Lower leg skin (tissue), 3 donors: ENCODE measurements around the gene PRKCZ.

ENCODE experiments used
- POLR2A ChIP-seq, 2 donors: fragments of 450-650 bp; IDR thresholded peaks; one replicate each; pipeline ENCODE4 v1.6.1; 2016 to 2017; ENCODE audit warnings: antibody characterized with exemption in 2 of 2, mild to moderate bottlenecking in 1 of 2, moderate library complexity in 1 of 2
- TF ChIP-seq, protein P1 (sequence below), 3 donors: fragments of 450-650 bp; IDR thresholded peaks; one replicate each; pipeline ENCODE4 v1.5.1; 2016; ENCODE audit warnings: antibody characterized with exemption in 3 of 3, mild to moderate bottlenecking in 3 of 3, moderate library complexity in 2 of 3

DNA sequence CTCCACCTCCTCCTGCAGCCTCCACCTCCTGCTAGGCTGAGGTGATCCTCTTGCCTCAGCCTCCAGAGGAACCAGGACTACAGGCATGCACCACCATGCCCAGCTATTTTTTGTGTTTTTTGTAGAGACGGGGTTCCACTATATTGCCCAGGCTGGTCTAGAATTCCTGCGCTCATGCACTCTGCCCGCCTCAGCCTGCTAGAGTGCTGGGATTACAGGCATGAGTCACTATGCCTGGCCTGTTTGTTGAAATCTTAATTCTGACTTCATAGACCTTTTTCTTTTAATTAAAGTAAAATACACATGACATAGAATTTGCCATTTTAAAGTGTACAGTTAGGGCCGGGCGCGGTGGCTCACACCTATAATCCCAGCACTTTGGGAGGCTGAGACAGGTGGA is 101.7 kb downstream of the PRKCZ start:
- TF ChIP-seq, protein P1, sequence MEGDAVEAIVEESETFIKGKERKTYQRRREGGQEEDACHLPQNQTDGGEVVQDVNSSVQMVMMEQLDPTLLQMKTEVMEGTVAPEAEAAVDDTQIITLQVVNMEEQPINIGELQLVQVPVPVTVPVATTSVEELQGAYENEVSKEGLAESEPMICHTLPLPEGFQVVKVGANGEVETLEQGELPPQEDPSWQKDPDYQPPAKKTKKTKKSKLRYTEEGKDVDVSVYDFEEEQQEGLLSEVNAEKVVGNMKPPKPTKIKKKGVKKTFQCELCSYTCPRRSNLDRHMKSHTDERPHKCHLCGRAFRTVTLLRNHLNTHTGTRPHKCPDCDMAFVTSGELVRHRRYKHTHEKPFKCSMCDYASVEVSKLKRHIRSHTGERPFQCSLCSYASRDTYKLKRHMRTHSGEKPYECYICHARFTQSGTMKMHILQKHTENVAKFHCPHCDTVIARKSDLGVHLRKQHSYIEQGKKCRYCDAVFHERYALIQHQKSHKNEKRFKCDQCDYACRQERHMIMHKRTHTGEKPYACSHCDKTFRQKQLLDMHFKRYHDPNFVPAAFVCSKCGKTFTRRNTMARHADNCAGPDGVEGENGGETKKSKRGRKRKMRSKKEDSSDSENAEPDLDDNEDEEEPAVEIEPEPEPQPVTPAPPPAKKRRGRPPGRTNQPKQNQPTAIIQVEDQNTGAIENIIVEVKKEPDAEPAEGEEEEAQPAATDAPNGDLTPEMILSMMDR (IDR thresholded peaks at IDR 0.05): no peak
- no peak for TF ChIP-seq POLR2A (IDR thresholded peaks at IDR 0.05)
